HG02973 (cell line): ENCODE measurements around the gene KSR1.
"Not testable (repeated sequence)": the region's sequence is repeated elsewhere in the genome, so short reads cannot be mapped to it uniquely, and the experiment has no call there.

Source experiments
- ATAC-seq: cut with Tn5 transposase; IDR thresholded peaks from one replicate; pipeline ENCODE4 v1.9.1; 2021; ENCODE audit warnings: moderate library complexity; ENCODE audit not compliant: unreplicated experiment

KSR1 gene

GRCh38 chr17:27651411-27652345 is 195.4 kb downstream of the KSR1 start:
- no peak for ATAC-seq

DNA sequence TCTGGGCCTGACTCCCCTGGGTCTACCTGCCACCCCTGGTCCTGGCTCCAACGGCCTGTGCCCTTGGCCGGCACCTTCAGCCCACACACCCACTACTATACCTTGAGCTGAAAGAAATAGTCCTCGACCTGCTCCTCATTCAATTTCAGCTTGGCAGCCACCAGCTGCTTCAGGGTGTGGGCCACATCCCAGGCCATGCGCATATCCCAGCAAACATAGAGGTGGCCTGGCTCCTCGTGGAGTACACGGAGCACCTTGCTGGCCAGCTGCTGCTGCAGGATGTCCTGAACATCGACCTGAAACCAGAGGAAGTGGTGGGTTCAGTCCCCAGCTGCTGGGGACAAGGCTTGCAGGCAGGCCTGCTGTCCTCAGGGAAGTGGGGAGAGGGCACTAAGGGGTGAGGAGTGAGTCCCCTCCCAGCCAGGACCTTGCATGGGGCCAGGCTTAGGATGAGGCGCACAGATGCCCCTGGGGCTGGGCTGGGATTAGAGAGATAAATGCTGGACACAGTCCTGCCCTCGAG is 197.3 kb downstream of the KSR1 start:
- not testable (repeated sequence) for ATAC-seq

- ATAC-seq, result no peak
Observed at GRCh38 chr17:27654136-27654535, 197.9 kb downstream of the KSR1 start.

DNA sequence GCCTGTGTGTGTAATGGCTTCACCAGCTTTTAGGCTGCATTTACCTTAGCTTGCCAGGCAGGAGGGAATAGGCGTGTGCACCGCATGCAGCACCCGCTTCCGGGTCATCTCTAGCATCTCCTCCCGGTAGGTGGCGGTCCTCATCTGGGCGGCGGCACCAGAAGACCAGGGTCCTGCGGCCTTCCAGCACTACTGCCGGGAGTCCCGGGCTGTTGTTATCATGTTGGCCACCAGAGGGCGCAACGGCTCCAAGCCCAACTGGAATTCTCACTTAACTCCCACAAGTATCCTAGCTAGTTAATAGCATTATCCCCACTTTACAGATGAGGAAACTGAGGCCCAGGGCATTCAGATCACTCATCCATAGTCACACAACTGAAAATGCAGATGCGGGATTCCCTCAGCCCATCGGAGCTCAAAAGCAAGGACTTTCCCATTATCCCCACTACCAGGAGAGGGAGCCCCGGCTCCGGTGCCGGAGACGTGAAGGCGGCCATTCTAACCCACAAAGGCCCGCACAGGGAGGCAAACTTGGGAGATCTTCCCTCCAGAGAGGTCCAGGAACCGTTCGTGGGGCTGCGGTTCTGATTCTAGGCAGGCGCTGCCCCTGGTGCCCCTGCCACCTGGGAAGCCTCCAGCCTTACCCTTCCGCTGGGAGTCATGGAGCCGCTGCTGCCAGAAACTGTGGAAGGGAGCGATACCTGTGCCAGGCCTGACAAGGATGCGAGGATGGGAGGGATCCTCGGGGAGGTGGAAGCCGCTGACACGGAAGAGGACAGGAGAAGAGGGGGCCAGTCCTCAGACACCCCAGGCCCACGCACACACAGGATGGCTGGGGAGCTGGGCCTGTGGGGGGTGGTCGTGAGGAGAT is 198.6 kb downstream of the KSR1 start:
- ATAC-seq, result peak; percentile 82

- ATAC-seq, result not testable (repeated sequence)
Observed at GRCh38 chr17:27655525-27656111, 199.4 kb downstream of the KSR1 start.

DNA sequence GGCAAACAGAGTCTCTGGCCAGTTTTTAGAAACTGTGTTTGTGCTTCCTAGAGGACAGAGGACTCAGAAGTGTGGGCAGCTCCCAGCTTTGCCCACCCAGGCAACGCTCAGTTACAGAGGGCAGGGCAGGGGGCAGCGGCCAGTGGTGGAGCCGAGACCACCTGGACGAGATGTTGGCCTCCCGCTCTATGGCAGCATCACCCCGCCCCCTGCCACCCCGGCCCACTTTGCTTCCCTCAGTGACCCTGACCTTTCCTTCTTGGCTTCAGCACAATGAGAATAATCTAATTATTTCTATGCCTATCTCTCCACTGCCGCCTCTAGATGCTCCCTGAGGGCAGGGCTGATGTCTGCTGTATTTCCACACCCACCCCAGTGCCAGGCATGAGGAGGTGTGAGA is 200.4 kb downstream of the KSR1 start:
- not testable (repeated sequence) for ATAC-seq

DNA sequence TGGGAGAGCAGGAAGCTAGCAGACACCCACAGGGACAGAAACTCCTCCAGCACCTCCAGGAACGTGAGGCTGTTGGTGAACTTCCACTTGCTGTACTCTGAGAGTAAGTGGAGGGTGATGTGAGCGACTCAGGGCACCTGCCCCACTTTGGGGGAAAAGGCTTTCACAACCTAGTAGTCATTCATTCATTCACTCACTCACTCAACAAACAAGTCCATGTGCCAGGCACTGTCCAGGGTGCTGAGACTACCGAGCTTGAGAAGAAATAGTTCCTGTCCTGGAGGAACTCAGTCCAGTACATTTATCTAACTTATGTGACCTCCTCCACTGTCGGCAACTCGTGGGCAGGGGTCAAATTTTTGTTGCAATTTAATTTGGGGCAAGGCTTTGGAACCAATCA is 201.4 kb downstream of the KSR1 start:
- no peak for ATAC-seq

GRCh38 chr17:27659683-27660082 is 203.4 kb downstream of the KSR1 start:
- no peak for ATAC-seq

GRCh38 chr17:27660436-27660835 is 204.2 kb downstream of the KSR1 start:
- ATAC-seq, result no peak

DNA sequence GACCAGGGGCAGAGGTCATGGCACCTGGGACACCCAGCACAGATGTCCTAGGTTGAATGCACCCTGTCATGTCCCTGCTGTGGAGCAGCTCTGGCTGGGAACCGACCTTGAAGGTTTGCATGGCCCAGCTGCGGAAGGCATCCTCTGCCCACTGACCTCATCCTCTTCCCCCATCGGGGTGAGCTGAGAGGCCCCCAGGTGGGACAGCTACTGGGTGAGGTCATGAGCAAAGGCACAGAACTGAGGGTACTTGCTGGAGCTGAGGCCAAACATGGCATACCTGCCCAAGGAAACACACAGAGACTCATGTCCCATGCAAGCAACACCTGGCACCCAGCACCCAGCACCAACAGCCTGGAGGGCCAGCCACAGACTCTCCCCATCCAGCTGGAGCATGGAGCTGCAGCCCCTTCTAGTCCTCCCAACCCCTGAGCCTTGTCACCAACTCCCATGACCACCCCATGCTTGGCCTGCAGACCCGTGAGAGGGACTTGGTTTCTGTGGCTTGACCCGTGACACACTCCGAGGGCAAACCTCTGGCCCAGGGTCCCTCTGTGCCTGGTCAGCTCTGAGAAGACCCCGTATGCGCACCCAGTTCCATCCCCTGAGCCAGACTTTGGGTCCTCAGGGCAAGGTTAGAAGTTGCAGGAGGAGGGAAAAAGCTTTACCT is 207.8 kb downstream of the KSR1 start:
- no peak for ATAC-seq

GRCh38 chr17:27664606-27664965 is 208.3 kb downstream of the KSR1 start:
- no peak for ATAC-seq

DNA sequence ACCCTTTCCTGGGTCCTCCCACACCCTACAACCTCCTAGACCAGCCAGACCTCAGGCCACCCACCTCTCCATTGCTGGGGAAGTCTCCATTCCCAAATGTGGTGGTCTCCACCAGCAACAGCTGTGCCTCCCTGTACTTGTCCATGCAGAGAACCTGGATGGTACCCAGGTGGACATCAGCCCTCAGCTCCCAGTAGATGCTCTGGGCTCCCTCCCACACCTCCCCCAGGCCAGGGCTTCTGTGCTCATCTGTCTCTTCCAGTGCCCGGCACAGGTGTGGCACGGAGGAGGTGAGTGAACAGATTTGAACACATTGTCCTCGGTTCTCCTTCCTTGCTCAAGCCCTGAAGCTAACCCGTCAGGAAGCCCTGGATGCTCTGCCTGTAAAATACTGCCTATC is 209.3 kb downstream of the KSR1 start:
- ATAC-seq, result no peak

DNA sequence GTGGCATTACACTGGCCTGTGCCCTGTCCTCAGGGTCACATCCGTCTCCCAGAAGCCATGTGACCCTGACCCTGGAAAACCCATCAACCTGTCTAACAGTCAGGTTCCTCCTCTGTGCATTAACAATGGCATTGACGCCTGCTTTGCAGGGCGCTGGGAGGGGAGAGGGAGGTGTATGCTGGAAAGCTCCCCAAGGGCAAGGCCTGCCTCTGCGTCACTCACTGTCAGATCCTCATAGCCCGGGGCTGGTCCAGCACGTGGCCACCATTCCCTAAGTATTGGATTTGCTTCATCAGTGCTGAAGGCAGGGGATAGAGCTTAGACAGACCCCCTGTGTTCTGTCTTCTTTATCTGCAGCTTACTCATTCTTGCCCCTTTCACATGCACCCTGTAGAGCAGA is 210.0 kb downstream of the KSR1 start:
- not testable (repeated sequence) for ATAC-seq

DNA sequence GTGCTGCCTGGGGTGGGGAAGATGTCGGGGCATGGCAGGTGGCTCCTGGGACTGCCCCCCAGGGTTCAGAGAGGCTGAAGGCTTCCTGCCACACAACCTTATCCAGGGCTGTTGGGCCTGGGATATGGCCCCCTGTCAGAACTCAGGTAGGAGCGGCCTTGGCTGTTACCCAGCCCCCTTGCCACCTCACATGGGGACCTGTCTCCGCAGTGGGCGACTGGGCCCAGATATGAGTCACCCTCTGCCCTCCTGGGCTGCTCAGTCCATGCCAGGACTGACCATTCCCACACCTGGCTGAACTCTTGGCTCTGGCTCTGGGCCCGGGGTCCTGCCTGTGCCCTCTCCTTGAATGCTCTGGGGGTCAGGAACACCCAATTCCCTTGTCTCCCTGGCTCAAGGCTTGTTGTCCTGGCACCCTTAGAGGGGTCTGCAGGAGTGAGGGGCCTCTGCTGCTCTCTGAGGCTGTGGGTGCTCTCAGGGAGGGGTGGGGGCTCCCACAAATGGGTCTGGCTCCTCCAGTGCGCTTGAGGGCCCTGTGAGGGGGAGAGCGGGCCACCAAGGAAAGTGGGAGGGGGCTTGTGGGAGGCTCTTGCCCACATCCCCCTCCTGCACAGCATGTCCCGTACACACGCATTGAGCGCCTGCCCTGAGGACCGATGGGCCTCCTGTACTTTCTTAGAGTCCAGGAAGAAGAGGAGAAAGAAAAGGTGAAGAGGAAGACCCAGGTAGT is 210.7 kb downstream of the KSR1 start:
- ATAC-seq, result no peak

- no peak for ATAC-seq
Observed at GRCh38 chr17:27667656-27668487, 211.6 kb downstream of the KSR1 start.

DNA sequence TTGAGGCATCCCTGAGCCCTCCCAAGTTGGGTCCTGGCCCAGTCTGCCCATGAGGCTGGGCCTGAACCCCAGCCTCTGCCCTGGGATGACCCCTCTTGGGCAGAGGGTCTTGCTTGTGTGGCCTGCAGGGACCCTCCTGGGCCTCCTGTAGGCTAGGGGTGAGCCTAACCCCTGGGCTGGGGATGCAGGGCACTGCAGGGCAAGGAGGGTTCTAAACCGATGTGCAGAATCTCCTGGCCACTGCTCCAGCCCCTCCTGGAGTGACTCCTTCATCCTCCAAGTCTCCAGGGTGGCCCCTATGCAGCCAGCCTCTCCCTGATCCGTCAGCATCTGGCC is 212.2 kb downstream of the KSR1 start:
- no peak for ATAC-seq

DNA sequence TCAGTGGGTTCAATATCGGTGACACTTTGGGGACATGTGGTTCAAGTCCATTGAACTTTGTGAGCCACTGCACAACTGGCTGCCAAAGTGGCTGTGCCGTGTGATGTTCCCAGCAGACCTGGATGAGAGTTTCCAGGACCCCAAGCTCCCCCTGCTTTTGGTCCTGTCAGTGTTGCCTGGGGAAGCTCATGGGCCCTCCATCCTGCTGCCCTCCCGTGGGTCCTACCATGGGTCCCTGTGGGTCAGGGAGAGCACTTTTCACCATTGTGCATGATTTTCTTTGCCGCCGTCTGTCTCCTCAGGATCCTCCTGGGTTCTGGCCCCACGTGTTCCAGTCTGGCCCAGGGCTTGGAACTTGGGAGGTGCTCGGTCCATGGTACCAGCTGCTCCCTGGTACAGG is 212.9 kb downstream of the KSR1 start:
- no peak for ATAC-seq

DNA sequence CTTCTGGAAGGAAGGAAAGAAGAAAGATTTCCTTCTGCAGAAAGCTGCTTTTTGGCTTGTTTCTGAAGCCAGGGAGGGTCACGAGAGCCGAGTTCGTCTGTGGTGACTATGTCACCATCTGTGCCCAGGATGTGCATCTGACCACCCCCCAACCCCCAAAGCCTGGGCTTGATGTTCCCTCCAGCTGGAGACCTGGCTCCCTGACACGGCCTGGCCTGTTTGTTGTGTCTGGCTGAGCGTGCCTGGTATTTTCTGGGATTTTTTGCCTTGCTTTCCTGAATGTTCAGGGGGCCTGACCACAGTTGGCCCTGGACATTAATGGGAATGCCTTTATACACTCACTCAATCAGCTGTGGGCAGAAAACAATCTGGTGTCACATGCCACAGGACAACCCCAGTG is 213.6 kb downstream of the KSR1 start:
- no peak for ATAC-seq
